HCT116 (cell line): Measurements from ENCODE around the gene GNG12. TPM values are rescaled to one million over a fixed set of nuclear protein-coding genes. Genes with fewer than 3 reads are reported as not detected.

Source experiments
- ATAC-seq: fragments of 200-7000 bp; cut with Tn5 transposase; 2 replicates; pipeline ENCODE4 v1.9.1; 2020; ENCODE audit warnings: mild to moderate bottlenecking, moderate library complexity
- BruUV-seq: library from RNA; stranded (reverse); fragments of 400-500 nt; replicated peaks from 2 replicates; lab custom pipeline; 2021; lab: Mats Ljungman, UMichigan
- CTCF ChIA-PET: fragments of 300-600 bp; sonication (Branson Sonifier 250); formaldehyde crosslinking; loops from one replicate; lab custom pipeline; 2021; ENCODE audit warnings: antibody characterized with exemption; lab: Charles Lee
- POLR2A ChIA-PET: fragments of 300-600, 350-600 bp; sonication (Branson Sonifier 250); formaldehyde crosslinking; loops from one replicate; lab custom pipeline; 2021; ENCODE audit warnings: antibody characterized with exemption; lab: Charles Lee
- RAD21 ChIA-PET, 2 experiments: fragments of 300-600 bp; sonication (Branson Sonifier 250); formaldehyde crosslinking; loops; one replicate each; lab custom pipeline; 2023; ENCODE audit warnings: low total read pairs in 2 of 2; ENCODE audit not compliant: uncharacterized antibody in 2 of 2, unreplicated experiment in 2 of 2, low non-redundant PET in 1 of 2; lab: Charles Lee
- DNase-seq: peaks from one replicate; pipeline ENCODE4 v3.0.0-alpha.2; 2010; ENCODE audit warnings: low read depth, low spot score
- H2AFZ ChIP-seq: fragments of 200-600 bp; shearing (Covaris generic), sonication (generic); 2 replicates; pipeline ENCODE4 v1.6.1; 2017; ENCODE audit warnings: low read depth, mixed run types, mixed read lengths, antibody characterized with exemption, low read length; ENCODE audit not compliant: poor library complexity, severe bottlenecking
- H3K27ac ChIP-seq: 2 replicates; pipeline ENCODE4 v1.5.1; 2012; ENCODE audit warnings: low read depth, low read length
- H3K27me3 ChIP-seq: fragments of 200-600 bp; sonication (generic); 2 replicates; pipeline ENCODE4 v1.6.1; 2016; ENCODE audit warnings: mixed run types, low read length, mixed read lengths; ENCODE audit not compliant: insufficient read depth
- H3K36me3 ChIP-seq, 2 experiments: fragments of 200-500 bp in 1 of 2; fragments of 200-600 bp in 1 of 2; sonication (Bioruptor generic) in 1 of 2; sonication (generic) in 1 of 2; 2 replicates each; pipeline versions ENCODE4 v1.5.1 to v1.6.1; 2014 to 2016; ENCODE audit warnings: low read length in 2 of 2, inconsistent platforms in 1 of 2, mixed read lengths in 1 of 2, mixed run types in 1 of 2; ENCODE audit not compliant: insufficient read depth in 2 of 2, control insufficient read depth in 1 of 2
- H3K4me1 ChIP-seq, 2 experiments: fragments of 200-600 bp in 1 of 2; sonication (generic) in 1 of 2; 2 replicates each; pipeline versions ENCODE4 v1.5.1 to v1.6.1; 2012 to 2017; ENCODE audit warnings: low read length in 2 of 2, inconsistent platforms in 1 of 2, mild to moderate bottlenecking in 1 of 2, mixed read lengths in 1 of 2, mixed run types in 1 of 2, moderate library complexity in 1 of 2; ENCODE audit not compliant: insufficient read depth in 2 of 2, control insufficient read depth in 1 of 2
- H3K4me2 ChIP-seq: fragments of 200-600 bp; sonication (generic); 2 replicates; pipeline ENCODE4 v1.6.1; 2017; ENCODE audit warnings: mixed run types, low read length, mixed read lengths
- H3K4me3 ChIP-seq, 2 experiments: fragments of 200-600 bp in 1 of 2; sonication (generic) in 1 of 2; replicated peaks in 1 of 2; 2 replicates each; pipeline ENCODE4 v1.5.1; 2011 to 2016; ENCODE audit warnings: low read length in 2 of 2, control low read depth in 1 of 2, low read depth in 1 of 2, mild to moderate bottlenecking in 1 of 2, mixed read lengths in 1 of 2, mixed run types in 1 of 2
- H3K79me2 ChIP-seq: fragments of 200-600 bp; sonication (generic); 2 replicates; pipeline ENCODE4 v1.6.1; 2017; ENCODE audit warnings: mild to moderate bottlenecking, mixed run types, low read length, moderate library complexity, mixed read lengths; ENCODE audit not compliant: insufficient read depth
- H3K9ac ChIP-seq: fragments of 200-600 bp; sonication (generic); 2 replicates; pipeline ENCODE4 v1.6.1; 2016; ENCODE audit warnings: low read length, mixed read lengths
- H3K9me2 ChIP-seq: fragments of 200-600 bp; sonication (generic), shearing (Covaris generic); 2 replicates; pipeline ENCODE4 v1.6.1; 2017; ENCODE audit warnings: mixed run types, mild to moderate bottlenecking, moderate library complexity; ENCODE audit not compliant: insufficient read depth
- H3K9me3 ChIP-seq, 2 experiments: fragments of 200-500 bp in 1 of 2; fragments of 200-600 bp in 1 of 2; sonication (Bioruptor generic) in 1 of 2; sonication (generic) in 1 of 2; 2 replicates each; pipeline ENCODE4 v1.6.1; 2014 to 2017; ENCODE audit warnings: low read length in 2 of 2, mixed read lengths in 2 of 2, inconsistent platforms in 1 of 2, low read depth in 1 of 2, mild to moderate bottlenecking in 1 of 2, mixed run types in 1 of 2, moderate library complexity in 1 of 2; ENCODE audit not compliant: control insufficient read depth in 1 of 2, insufficient read depth in 1 of 2
- H4K20me1 ChIP-seq: fragments of 200-600 bp; sonication (generic), shearing (Covaris generic); 2 replicates; pipeline ENCODE4 v1.6.1; 2017; ENCODE audit warnings: mixed run types, mild to moderate bottlenecking, moderate library complexity; ENCODE audit not compliant: insufficient read depth
- ATF3 ChIP-seq: IDR thresholded peaks from 2 replicates; pipeline ENCODE4 v1.6.1; 2012
- EZH2 ChIP-seq: fragments of 200-600 bp; sonication (generic); IDR thresholded peaks from 2 replicates; pipeline ENCODE4 v1.6.1; 2017; ENCODE audit warnings: antibody characterized with exemption, mixed run types
- FOSL1 ChIP-seq: IDR thresholded peaks from 2 replicates; pipeline ENCODE4 v1.6.1; 2012; ENCODE audit warnings: low read depth
- RAD21 ChIP-seq: IDR thresholded peaks from 2 replicates; pipeline ENCODE4 v1.6.1; 2012; ENCODE audit warnings: low read depth, mild to moderate bottlenecking
- REST ChIP-seq: IDR thresholded peaks from 2 replicates; pipeline ENCODE4 v1.6.1; 2012; ENCODE audit warnings: low read depth
- SP1 ChIP-seq: IDR thresholded peaks from 2 replicates; pipeline ENCODE4 v1.6.1; 2012; ENCODE audit warnings: low read depth
- SRF ChIP-seq: IDR thresholded peaks from 2 replicates; pipeline ENCODE4 v1.6.1; 2012; ENCODE audit warnings: low read depth
- YY1 ChIP-seq: IDR thresholded peaks from 2 replicates; pipeline ENCODE4 v1.6.1; 2011; ENCODE audit warnings: low read length, low read depth, moderate library complexity, mild to moderate bottlenecking; ENCODE audit not compliant: insufficient replicate concordance; ENCODE audit errors: extremely low read depth
- ZBTB33 ChIP-seq: IDR thresholded peaks from 2 replicates; pipeline ENCODE4 v1.6.1; 2011; ENCODE audit warnings: mild to moderate bottlenecking, low read length, moderate library complexity; ENCODE audit not compliant: insufficient replicate concordance; ENCODE audit errors: extremely low read depth
- ZFX ChIP-seq: fragments of 450-650 bp; IDR thresholded peaks from 2 replicates; pipeline ENCODE4 v1.6.1; 2017
- ZNF274 ChIP-seq: fragments of 200-500 bp; sonication (Bioruptor generic); IDR thresholded peaks from 2 replicates; pipeline ENCODE4 v1.6.1; 2014; ENCODE audit warnings: mild to moderate bottlenecking, low read depth, low read length, inconsistent platforms
- intact Hi-C: fragments of 100-400 bp; cut with micrococcal nuclease; formaldehyde crosslinking; loops from 2 replicates; pipeline ENCODE4 v1.10.0; 2022
- total RNA-seq: library from RNA; stranded (reverse); gene quantifications from one replicate; pipeline ENCODE4 v1.2.1, GENCODE V29; 2021; ENCODE audit not compliant: unreplicated experiment

Gene GNG12
- total RNA-seq, 1 experiment from 2014 or later = 49.6 TPM

GRCh38 chr1:67807282-67807681, 26.0 kb downstream of the GNG12 start:
- ChIA-PET POLR2A (no interaction called here), CTCF (no interaction called here)
- DNase-seq (no peak), ATAC-seq (no peak)
- Histone ChIP-seq H3K4me2 (no peak overlapping the region), H3K9me2 (no peaks in the 10 kb centered on the region), H3K36me3 (no peaks in the 10 kb centered on the region), H3K9ac (no peak overlapping the region), H4K20me1 (no peaks in the 10 kb centered on the region), H3K4me3 (no peak overlapping the region), H3K79me2 (peaks cover 70% of the 10 kb centered on the region), H3K9me3 (no peaks in the 10 kb centered on the region), H3K27me3 (no peaks in the 10 kb centered on the region), H3K27ac (no peak overlapping the region), H2AFZ (no peak overlapping the region), H3K4me1 (0 out of 4 replicates have a peak, but pooled peaks cover 0 to 9% of the 10 kb centered on the region in 2 experiments)
- intact Hi-C loops = no loop called here
- BruUV-seq = no TSS peak
- TF ChIP-seq EZH2 (no peak), REST (no peak), ATF3 (no peak), ZNF274 (no peak), SRF (no peak), SP1 (no peak), YY1 (no peak), ZBTB33 (no peak), FOSL1 (no peak), RAD21 (no peak), ZFX (no peak)
- TF ChIP-seq, all 23 proteins: peak for 0
- RAD21 ChIA-PET = no interaction called here
